Spleen (tissue), 7 donors: ENCODE data around the gene RMI1.

Source experiments
- CTCF ChIP-seq, 11 experiments: fragments of 200-600 bp in 7 of 11; fragments of 450-650 bp in 4 of 11; sonication (generic) in 4 of 11; IDR thresholded peaks in 8 of 11; conservative IDR thresholded peaks in 3 of 11; 1 replicate in 7 of 11; 2 replicates in 4 of 11; pipeline versions ENCODE4 v1.4.0 to v1.8.0; 2016 to 2021; ENCODE audit warnings: antibody characterized with exemption in 11 of 11, inconsistent platforms in 4 of 11, mild to moderate bottlenecking in 1 of 11
- POLR2A ChIP-seq, 3 donors: fragments of 450-650 bp; IDR thresholded peaks; one replicate each; pipeline ENCODE4 v1.5.1; 2017; ENCODE audit warnings: antibody characterized with exemption in 3 of 3, mild to moderate bottlenecking in 1 of 3
- POLR2AphosphoS5 ChIP-seq, 3 donors: sonication (generic); formaldehyde crosslinking; IDR thresholded peaks; one replicate each; pipeline ENCODE4 v1.5.1; 2017; ENCODE audit warnings: antibody characterized with exemption in 3 of 3
- donor health status: DM: no; HTN: no; CAD: no; lungs with moderate emphysema.
- donor health status: DM: no; HTN: no; CAD: no.
- donor health status: DM: no; HTN: no; CAD: no.

- TF ChIP-seq CTCF (IDR thresholded peaks at IDR 0.05 in 8 of 11, conservative IDR thresholded peaks at IDR 0.05 in 3 of 11) (no peak), POLR2A (IDR thresholded peaks at IDR 0.05) (no peak), POLR2AphosphoS5 (IDR thresholded peaks at IDR 0.05) (peak; percentile 16 to 66 (median 65))
Observed at GRCh38 chr9:83966209-83966582, 14.4 kb upstream of the RMI1 start.
